Gastrocnemius medialis (tissue), 4 donors: ENCODE results near the gene NLK. TPM values are rescaled to one million over a fixed set of nuclear protein-coding genes. Genes with fewer than 3 reads are reported as not detected.

Source experiments
- ATAC-seq, 2 donors: fragments of 150-250 bp; one replicate each; pipeline ENCODE4 v1.9.1; 2016
- DNase-seq, 2 donors: peaks; one replicate each; pipeline ENCODE4 v3.0.0-alpha.2; 2019
- H3K27ac ChIP-seq, 4 donors: fragments of 200-600 bp; sonication (generic); 1 replicate in 1 of 4; 2 replicates in 3 of 4; pipeline ENCODE4 v1.5.1; 2016 to 2018; ENCODE audit warnings: mild to moderate bottlenecking in 2 of 4, moderate library complexity in 1 of 4
- H3K27me3 ChIP-seq, 3 donors: fragments of 200-600 bp; sonication (generic) in 2 of 3; 1 replicate in 1 of 3; 2 replicates in 2 of 3; pipeline versions ENCODE4 v1.5.1 to v1.6.0; 2016 to 2019; ENCODE audit warnings: mild to moderate bottlenecking in 1 of 3, moderate library complexity in 1 of 3
- H3K36me3 ChIP-seq, 2 donors: fragments of 200-600 bp; sonication (generic) in 1 of 2; one replicate each; pipeline ENCODE4 v1.5.1; 2017 to 2018
- H3K4me1 ChIP-seq, 2 donors: fragments of 200-600 bp; sonication (generic) in 1 of 2; one replicate each; pipeline ENCODE4 v1.5.1; 2016 to 2017; ENCODE audit warnings: mild to moderate bottlenecking in 2 of 2
- H3K4me3 ChIP-seq, 4 donors: fragments of 200-600 bp; sonication (generic) in 3 of 4; 1 replicate in 1 of 4; 2 replicates in 3 of 4; pipeline ENCODE4 v1.5.1; 2016 to 2019; ENCODE audit warnings: mild to moderate bottlenecking in 2 of 4
- H3K9me3 ChIP-seq, 3 donors: fragments of 200-600 bp; sonication (generic) in 2 of 3; 1 replicate in 1 of 3; 2 replicates in 2 of 3; pipeline ENCODE4 v1.5.1; 2016 to 2019
- CTCF ChIP-seq, 5 experiments: fragments of 450-650 bp in 3 of 5; fragments of 200-600 bp in 2 of 5; sonication (generic) in 2 of 5; IDR thresholded peaks in 4 of 5; conservative IDR thresholded peaks in 1 of 5; 1 replicate in 4 of 5; 2 replicates in 1 of 5; pipeline ENCODE4 v1.5.1; 2016 to 2019; ENCODE audit warnings: antibody characterized with exemption in 5 of 5, mild to moderate bottlenecking in 3 of 5, moderate library complexity in 3 of 5
- POLR2A ChIP-seq, 2 donors: fragments of 450-650 bp; IDR thresholded peaks; one replicate each; pipeline ENCODE4 v1.6.1; 2017; ENCODE audit warnings: antibody characterized with exemption in 2 of 2, mild to moderate bottlenecking in 2 of 2, moderate library complexity in 2 of 2
- in situ Hi-C, 4 donors: fragments of 200-750 bp; cut with MboI; loops; one replicate each; pipeline versions ENCODE4 v1.15.0 to v1.8.0; 2017; ENCODE audit warnings: low sequenced_read_pairs in 4 of 4
- intact Hi-C: fragments of 100-400 bp; cut with DNase I; formaldehyde crosslinking; loops from one replicate; pipeline ENCODE4 v1.15.1; 2023; ENCODE audit warnings: low total_unique reads
- total RNA-seq, 4 donors: library from RNA; depleted of rRNA; stranded (reverse); fragments of >200 nt; gene quantifications; one replicate each; pipeline versions ENCODE4 v1.1.0 to v1.2.3, GENCODE V29; 2016

Gene NLK
- total RNA-seq, 4 donors from 2014 or later = 6.5 to 11.0 (median 9.1) TPM

DNA sequence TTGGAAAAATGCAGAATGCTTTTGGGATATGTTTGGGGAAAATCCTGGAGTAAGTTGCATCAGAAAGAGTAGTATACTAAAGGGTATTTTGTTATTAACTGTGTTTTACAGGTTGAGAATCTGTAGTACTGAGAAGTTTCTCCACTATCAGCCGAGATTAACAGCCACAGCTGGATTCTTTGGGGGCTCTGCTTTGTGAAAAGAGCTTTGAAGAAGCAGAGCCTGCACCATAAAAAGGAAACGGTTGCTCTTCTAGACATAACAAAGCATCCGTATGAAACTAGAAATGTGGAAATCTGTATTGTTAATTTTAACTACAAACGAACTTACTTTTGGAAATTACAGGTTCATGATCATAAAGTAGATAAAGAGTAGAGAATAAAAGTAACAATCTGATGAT is 5.3 kb downstream of the NLK start:
- intact Hi-C loops = no loop called here
- Histone ChIP-seq H3K27ac (no peak overlapping the region), H3K4me3 (no peak overlapping the region)

GRCh38 chr17:28049071-28049470 is 6.6 kb downstream of the NLK start:
- peaks cover 34 to 36% of the 10 kb centered on the region in 2 donors for H3K4me1 ChIP-seq

More for the DNA sequence above, 5.3 kb downstream of the NLK start:
- Histone ChIP-seq H3K36me3 (no peaks in the 10 kb centered on the region), H3K27me3 (no peaks in the 10 kb centered on the region), H3K4me1 (peaks cover 40 to 46% of the 10 kb centered on the region in 2 donors), H3K9me3 (no peaks in the 10 kb centered on the region)
- ATAC-seq (no peak), DNase-seq (no peak)
- no peak for TF ChIP-seq CTCF (IDR thresholded peaks at IDR 0.05 in 4 of 5, conservative IDR thresholded peaks at IDR 0.05 in 1 of 5)
- TF ChIP-seq POLR2A (IDR thresholded peaks at IDR 0.05) = no peak
- in situ Hi-C loops = loop anchor here in 1 of 4 donors (10.0 kb wide), 1 partner anchor 287 kb away; the partner anchor contains the start of genes IFT20 and TNFAIP1

DNA sequence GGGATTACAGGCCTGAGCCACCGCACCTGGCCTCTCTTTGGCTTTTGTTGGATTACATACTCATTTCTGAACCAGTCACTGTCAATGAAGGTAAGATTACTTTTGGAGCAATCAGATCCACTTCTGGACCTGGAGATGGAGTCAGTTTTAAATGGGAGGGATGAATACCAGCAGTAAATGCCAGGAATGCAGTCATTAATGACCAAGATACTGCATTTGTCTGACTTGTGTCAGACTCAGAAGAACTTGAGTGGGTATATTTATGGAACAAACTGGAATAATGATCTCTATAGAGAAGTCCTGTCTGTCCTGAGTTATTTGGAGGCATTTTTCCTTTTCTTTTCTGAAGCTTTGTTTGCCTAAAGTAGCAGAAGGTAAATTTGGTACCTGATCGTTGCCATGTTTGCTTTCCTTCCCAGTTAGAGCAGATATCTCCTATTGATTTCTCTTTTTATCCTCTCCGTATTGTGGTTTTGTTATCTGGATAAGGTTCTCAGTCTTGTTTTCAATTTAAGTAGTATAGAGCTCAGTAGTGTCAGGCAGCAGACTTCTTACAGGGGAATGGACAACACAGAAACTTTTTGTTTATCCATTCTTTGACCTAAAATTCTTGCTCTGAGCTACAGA is 10.7 kb downstream of the NLK start:
- ATAC-seq (no peak), DNase-seq (no peak)
- Histone ChIP-seq H3K9me3 (no peaks in the 10 kb centered on the region), H3K4me3 (no peak overlapping the region), H3K27ac (no peak overlapping the region), H3K4me1 (peaks cover 0 to 13% of the 10 kb centered on the region in 2 donors), H3K36me3 (no peaks in the 10 kb centered on the region), H3K27me3 (no peaks in the 10 kb centered on the region)
- TF ChIP-seq CTCF (IDR thresholded peaks at IDR 0.05 in 4 of 5, conservative IDR thresholded peaks at IDR 0.05 in 1 of 5) (no peak), POLR2A (IDR thresholded peaks at IDR 0.05) (no peak)
- in situ Hi-C loops = no loop called here
- intact Hi-C loops = no loop called here

More at GRCh38 chr17:28049071-28049470, 6.6 kb downstream of the NLK start:
- in situ Hi-C loops (loop anchor here in 1 of 4 donors (10.0 kb wide), 1 partner anchor 286 kb away; the partner anchor contains the start of genes IFT20 and TNFAIP1), intact Hi-C loops (no loop called here)
- Histone ChIP-seq H3K4me3 (no peak overlapping the region), H3K27me3 (no peaks in the 10 kb centered on the region), H3K36me3 (no peaks in the 10 kb centered on the region), H3K9me3 (no peaks in the 10 kb centered on the region), H3K27ac (no peak overlapping the region)
- TF ChIP-seq POLR2A (IDR thresholded peaks at IDR 0.05) (no peak), CTCF (IDR thresholded peaks at IDR 0.05 in 4 of 5, conservative IDR thresholded peaks at IDR 0.05 in 1 of 5) (no peak)
- ATAC-seq = no peak
- DNase-seq = no peak

GRCh38 chr17:28053725-28054124 is 11.2 kb downstream of the NLK start:
- Histone ChIP-seq H3K27ac (no peak overlapping the region), H3K4me1 (peaks cover 0 to 13% of the 10 kb centered on the region in 2 donors), H3K36me3 (no peaks in the 10 kb centered on the region), H3K4me3 (no peak overlapping the region), H3K27me3 (no peaks in the 10 kb centered on the region), H3K9me3 (no peaks in the 10 kb centered on the region)
- TF ChIP-seq POLR2A (IDR thresholded peaks at IDR 0.05) (no peak), CTCF (IDR thresholded peaks at IDR 0.05 in 4 of 5, conservative IDR thresholded peaks at IDR 0.05 in 1 of 5) (no peak)
- DNase-seq = no peak
- in situ Hi-C loops (no loop called here), intact Hi-C loops (no loop called here)
- ATAC-seq = no peak
